NCI-H2081 treated with DMSO at 0.1 percent for 48 hours (cell line): ENCODE results near the gene CADM4.

Experiments
- DNase-seq: peaks from one replicate; lab custom pipeline; 2025; lab: John Stamatoyannopoulos, UW

Gene CADM4

DNA sequence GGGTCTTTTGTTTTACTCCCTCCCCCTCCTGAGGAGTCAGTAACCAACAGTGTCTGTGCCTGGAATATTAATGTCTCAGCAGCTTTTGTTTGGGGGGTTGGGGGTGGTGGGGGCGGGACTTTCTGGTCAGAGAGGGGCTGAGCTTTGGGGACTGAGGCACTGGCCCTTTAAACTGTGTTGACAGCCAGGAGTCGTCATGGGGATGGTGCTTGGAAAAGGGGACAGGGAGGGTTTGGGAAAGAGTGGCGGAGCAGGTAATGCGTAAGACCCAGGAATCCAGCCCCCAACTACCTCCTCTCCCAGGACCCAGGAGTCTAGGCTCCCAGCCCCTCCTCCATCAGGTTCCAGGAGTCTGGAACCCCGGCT, 5.2 kb downstream of the CADM4 start:
- no peak for DNase-seq

DNA sequence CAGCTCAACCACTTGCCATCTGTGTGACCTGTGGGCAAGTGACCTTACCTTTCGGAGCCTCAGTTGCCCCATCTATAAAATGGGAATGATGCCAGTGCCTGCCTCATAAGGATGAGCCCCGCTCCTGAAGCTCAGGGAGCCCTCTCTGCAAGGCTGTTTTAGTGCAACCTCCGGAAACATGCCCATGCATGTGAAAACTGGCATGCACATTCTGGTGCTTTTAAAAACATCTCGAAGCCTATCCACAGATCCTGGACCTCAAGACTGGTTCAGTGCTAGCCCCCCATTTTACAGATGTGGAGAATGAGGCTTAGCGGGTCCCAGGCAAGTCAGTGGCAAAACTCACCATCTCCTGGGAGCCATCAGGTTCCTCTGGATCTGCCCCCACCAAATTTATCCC, 5.6 kb downstream of the CADM4 start:
- DNase-seq = no peak

DNA sequence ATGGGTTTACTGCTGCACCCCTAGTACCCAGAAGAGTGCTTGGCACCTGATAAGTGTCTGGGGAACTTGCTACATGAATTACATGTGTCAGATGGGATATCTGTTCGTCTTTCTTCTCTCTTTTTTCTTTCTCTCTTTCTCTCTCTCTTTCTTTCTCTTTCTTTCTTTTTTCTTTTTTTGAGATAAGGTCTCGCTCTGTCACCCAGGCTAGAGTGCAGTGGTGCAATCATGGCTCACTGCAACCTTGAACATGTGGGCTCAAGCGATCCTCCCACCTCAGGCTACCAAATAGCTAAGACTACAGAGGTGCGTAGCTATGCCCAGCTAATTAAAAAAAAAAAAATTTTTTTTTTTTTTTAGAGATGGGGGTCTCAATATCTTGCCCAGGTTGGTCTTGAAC, 6.1 kb downstream of the CADM4 start:
- no peak for DNase-seq

DNA sequence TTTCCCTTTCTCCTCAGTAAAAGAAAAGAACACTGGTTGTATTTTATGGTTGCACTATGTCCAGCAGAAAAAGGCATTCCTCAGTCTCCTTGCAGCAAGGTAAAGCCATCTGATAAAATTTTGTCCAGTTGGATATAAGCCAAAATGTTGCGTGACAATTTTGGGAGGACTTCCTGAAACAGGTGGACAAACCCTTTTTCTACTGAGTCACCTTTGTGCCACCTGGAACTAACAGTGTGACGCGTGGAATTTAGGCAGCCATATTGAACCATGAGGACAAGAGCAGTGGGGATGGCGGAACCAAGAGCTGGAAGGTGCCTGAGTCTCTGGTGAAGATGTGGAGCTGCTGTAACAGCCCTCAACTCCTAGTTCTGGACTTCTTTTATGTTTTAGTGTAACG, 8.2 kb downstream of the CADM4 start:
- no peak for DNase-seq

DNA sequence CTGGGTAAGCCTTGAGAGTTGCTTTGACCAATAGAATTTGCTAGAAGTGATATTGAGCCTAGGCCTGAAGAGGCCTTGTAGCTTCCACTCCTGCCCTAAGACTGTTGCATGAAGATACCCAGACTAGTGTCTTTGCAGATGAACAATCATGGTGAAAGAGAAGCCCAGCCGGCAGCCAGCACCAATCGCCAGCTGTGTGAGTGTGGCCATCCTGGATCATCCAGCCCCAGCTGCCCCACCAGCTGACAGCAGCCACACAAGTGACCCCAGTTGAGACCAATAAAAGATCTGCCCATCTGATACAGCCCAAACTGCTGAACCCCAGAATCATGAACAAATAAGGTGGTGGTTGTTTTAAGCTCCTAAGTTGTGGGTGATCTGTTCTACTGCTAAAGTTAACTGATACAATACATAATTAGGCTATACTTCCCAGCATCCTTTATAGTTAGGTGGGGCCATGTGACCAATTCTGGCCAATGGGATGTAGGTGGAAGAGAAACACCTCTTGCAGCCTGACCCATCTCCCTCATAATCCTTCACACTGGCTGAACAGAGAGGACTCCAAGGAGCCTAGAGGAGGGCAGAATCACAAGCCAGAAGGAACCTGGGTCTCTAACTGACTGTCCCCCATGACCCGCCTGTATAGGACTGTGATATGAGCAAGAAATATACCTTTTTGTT, 10.9 kb downstream of the CADM4 start:
- no peak for DNase-seq

DNA sequence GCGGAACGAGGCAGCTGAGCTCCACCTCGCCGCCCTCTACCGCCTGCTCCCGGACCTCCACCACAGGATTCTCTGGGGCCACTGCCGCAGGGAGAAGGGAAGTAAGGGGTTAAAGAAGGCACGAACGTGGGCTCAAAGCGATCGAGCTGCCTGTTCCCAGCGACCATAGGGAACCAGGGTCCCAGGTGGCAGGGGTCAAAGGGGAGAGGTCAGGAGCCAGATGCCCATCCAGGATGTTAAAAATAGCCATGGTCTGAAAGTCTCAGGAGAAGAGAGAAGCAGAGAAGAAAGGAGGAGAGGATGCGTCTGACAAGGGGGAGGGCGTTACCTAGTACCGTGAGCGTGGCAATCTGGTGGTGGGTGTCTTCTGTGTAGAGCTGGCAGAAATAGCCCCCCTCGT, 12.8 kb downstream of the CADM4 start:
- no peak for DNase-seq

DNA sequence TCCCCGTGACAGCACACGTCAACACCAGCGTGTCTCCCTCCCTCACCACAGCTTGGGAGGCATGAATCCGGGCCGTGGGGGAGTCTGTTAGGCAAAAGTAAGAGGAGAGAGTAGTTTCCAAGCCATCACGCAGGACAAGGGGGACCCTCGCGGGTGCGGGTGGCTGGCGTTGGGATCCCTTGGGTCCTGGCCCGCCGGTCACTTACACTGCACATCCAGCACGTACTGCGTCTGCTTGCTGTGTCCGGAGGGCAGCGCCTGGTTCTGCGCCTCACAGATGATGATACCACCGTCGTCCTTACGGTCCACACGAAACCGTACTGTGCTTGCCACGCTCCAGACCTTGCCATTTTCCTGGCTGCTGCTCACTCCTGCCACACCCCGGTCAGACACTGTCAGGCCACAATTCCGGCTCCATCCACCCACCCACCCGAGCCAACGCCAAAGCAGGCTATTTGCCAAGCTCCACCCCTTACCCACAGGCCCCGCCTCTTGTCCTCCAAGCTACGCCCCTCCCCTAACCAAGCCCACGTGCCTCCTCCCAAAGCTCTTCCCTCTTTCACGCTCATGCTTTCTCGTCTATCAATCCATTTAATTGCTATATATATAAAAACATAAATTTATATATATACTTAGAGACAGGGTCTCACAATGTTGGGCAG, 13.6 kb downstream of the CADM4 start:
- no peak for DNase-seq

DNA sequence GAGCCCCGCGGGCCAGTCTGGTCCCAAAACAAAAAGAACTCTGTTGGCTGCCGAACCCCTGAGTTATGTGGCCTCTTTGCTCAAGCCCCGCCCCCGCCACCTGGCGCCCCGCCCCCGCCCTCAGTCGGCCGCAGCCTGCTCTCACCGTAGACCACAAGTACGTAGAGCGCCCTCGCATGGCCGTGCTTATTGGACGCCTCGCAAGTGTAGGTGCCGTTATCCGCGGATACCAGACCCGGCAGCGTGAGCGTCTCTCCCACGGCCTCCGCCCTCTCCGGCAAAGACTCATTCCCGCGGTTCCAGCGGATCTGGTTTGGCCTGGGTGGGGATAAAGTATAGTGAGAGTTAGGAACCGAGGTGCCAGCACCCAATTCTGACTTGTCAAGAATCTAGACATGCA, 14.7 kb downstream of the CADM4 start:
- no peak for DNase-seq

DNA sequence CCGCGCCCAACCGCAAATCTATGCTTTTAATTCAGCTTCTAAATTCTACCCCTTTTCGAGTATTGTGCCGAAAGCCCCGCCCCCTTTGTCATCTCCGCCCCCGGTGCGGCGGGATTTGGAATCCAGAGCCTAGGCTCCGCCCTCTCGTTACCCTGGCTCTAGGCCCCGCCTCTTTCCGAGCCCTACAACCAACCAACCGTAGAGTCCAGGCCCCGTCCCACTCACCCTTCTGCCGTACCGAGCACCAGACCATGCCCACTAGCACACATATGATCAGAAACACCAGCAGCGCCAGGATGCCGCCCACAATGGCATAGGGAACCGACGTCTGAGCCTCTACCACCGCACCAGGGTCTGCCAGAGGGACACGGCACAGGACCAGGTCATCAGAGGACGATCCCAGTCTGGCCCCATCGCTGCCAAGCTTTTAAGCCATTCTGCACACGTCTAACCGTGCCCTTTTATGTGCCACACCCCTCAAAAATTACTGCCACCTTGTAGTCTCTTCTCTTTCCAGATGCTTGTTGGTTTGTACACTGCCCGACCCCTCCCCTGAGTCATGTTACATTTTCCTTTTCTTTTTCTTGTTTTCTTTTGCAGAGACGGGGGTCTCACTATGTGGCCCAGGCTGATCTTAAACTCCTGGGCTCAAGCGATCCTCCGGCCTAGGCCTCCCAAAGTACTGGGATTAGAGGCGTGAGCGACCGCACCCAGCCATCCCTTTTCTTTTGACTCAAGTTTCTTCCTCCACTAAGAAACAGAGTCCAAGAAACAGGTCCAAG, 15.6 kb downstream of the CADM4 start:
- no peak for DNase-seq

DNA sequence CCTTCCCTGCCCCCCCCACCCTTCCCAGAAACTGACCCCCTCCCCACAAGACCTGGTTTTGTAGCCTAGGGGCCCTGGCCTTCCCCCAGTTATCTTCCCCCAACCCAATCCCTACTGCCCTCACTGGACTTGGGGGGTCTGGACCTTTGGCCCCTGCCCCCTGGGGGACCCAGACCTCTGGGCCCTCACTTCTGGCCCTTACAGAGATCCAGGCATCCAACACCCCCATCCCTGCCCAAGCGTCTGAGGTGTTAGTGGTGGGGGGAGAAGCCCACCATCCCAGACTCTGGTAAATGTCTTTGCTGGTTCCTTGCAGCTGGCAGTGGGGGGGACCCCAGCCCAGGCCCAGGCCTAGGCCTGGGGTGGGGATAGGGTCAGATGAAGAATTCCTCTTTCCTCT, 16.7 kb downstream of the CADM4 start:
- DNase-seq = no peak

DNA sequence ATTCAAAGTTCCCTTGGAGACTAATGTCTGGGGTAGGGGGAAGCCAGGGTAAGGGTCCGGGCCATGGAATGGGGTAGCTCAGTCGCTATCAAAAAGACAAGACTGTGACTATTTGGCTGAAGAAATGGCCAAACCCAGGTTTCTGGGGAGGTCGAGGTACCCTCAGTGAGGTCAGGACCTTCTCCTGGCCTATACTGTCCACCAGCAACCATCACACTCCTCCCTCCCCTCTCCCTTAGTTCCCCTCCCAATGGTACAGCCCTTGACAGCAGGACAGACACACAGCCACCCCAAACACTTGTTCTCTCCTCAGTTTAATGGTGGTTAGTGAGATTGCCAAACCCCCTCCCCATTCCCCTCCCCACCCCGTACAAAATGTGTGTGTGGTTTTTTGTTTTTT, 17.6 kb downstream of the CADM4 start:
- DNase-seq = no peak

DNA sequence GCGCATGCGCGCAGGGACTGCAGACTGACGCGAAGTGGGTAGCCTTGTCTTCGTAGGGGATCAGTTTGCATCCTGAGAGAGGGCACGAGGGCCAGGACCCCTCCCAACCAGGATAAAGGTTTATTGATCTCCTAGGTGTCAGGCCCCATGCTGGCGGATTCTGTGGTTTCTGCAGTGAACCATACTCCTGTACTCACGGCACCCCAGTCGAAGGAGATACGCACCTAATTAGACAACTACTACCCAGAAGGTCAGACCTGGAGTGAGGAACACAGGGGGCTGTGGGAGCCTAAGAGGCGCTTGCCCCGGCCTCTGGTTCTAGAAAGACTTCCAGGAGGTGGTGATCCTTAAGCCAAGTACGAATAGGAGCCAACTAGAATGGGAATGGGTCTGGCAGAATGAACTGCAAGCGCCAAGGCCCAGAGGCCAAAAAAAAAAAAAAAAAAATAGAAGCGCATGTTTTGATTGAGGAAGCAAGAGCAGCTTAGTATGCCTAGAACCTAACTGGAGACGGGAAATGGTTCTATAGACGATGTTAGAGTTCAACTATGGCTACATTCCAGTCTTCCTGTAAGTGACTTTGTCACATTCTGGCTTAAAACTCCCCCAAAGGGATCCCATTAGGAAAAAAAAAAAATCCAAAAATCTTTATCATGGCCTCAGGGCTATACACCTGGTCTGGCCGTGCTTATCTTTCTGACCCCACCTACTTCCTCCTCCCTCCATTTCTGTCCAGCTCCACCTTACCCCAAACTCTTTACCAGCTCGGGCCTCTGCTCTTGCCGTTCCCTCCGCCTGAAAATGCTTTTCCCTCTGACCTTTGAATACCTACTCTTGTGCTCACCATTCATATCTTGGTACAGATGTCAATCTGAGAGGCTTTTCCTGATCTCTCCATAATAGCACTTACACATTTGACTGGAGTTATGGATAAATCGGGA, 19.3 kb downstream of the CADM4 start:
- no peak for DNase-seq

DNA sequence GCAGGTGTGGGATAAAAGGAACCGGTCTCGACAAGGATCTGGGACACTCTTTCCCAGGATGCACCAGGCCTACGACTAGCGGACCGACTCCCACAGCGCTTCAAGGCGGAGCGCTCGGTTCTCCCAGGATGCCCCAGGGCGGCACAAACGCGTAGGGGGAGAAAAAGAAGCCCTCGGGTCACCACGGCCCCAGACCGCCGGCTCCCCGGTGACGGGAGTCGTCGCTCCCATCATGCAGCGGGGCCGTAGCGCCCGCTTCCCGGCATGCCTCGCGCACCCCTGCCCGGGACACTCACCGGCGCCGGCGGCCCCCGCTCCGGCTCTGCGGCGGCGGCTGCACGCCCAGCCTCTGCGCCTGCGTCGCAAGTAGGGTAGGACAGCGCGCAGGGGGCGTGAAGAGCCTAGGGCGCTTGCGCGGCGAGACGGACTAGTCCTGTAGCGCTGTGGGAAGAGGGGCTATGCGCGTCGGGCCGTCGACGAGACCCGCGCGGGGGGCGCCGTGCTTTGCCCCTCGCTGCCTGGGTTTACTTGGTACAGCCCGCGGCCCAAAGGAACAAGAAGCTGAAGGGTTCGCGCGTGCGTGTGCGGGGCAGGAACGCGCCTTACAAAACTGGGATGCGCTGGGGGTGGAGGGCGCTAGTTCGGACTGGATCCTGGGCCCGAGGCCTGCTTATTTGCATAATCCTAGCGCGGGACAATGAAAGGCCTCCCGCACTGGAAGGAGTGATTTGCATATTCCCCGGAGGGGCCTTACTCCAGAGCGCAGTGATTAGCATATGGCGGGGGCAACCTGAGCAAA, 20.2 kb downstream of the CADM4 start, which contains the start of gene ZNF428:
Gene ZNF428, minus strand, starts transcription at position 368 of the 799 bp plus-strand sequence. CDS start 5,325 bp downstream, outside the sequence.
- DNase-seq = peak; percentile 54

DNA sequence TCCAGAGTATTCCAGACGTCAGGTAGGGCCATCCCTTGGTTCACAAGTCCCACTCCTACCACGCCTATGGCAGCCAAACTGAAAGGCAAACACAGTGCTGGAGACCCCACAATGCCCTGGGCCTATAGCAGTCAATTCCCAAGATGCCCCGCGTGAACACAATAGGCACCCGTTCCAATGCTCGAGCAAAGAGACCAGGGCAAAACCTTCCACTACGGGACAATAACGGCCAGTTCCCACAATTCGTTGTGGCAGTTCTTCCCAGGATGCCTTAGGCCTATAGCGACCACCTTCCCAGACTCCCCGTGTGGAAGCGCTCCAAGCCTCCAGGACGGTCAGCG, 20.8 kb downstream of the CADM4 start:
- no peak for DNase-seq

DNA sequence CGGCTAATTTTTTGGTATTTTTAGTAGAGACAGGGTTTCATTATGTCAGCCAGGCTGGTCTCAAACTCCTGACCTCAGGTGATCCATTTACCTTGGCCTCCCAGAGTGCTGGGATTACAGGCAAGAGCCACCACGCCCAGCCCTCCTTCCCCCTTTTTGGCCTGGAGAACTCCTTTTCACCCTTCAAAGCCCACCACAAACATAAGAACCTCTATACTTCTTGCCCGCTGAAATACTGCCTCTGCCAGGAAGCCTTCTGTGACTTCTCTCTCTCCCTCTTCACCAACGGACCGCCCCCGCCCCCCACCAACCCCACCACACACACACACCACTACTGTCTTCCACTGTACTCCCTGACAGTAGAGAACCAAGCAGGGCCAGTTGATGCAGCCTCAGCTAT, 22.7 kb downstream of the CADM4 start:
- DNase-seq = no peak

DNA sequence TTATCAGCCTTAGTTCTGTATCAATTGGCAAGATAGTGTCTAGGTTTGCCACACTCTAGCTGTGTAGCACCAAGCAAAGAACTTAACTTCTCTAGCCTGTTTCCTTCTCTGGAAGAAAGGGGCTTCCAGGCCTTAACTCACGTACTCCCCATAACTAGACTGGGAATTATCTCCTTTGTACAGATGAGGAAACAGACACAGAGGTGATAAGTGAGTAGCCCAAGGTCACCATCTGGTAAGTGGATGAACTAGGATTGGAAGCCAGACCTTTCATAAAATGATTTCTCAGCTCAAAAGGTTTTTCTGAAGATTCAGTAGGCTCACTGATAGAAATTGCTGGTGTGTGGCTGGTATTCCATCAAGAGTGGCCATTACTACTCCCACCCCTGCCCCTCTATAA, 23.3 kb downstream of the CADM4 start:
- DNase-seq = no peak

DNA sequence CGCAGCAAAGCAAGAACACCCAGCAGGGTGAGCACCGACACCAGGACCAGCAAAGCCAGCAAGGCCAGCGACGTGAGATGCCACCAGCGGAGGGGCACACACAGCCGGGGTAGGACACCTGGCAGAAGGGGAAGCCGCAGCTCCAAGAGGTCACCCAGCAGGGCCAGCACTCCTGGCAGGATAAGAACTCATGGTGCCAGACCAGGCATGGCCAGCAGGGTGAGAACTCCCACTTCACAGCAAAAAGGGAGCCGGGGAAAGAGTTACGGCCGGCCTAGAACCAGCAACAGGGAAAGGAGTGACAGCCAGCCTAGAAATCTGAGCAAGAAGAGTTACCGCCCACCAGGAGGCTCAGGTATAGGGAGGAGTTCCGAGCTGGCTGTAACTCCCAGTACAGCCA, 27.3 kb downstream of the CADM4 start:
- DNase-seq = no peak

DNA sequence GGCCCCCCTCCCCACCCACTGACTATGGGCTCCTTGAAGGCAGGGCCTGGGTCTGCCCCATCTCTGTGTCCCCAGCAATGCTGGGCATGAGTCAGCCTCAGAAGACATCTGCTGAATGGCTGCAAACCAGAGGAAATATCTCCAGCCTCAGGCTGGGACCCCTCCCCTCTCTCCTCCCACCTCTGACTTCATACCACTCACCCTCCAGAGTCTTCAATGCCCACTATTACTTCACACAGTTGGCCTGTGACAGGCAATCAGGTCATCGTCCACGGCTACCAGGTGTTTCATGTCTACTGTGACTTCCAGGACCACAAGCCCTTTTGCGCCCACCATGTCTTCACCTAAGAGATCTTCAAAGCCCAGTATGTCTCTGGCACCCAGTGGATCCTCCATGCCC, 27.9 kb downstream of the CADM4 start, which contains the start of gene SRRM5:
Gene SRRM5, plus strand, starts transcription at position 301 of the 400 bp plus-strand sequence. Its CDS starts 34 bp downstream, at position 335.
- DNase-seq = no peak

DNA sequence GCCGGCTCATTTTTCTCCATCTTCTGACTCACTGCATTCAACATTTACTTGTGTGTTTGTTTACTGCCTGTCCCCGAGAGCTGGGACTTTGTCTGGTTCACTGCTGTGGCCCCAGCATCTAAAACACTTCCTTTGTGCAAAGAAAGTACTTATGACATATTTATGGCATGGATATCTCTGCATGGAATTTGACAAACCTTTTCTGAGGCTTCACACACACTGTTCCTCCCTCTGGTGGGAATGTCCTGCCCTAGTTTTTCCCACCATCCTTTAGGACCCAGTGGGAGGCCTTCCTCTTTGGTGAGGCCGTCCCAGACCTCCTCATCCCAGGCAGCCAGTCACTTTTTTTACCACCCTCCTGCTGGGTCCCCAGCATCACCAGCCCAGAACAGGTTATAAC, 29.2 kb downstream of the CADM4 start:
- DNase-seq = no peak

DNA sequence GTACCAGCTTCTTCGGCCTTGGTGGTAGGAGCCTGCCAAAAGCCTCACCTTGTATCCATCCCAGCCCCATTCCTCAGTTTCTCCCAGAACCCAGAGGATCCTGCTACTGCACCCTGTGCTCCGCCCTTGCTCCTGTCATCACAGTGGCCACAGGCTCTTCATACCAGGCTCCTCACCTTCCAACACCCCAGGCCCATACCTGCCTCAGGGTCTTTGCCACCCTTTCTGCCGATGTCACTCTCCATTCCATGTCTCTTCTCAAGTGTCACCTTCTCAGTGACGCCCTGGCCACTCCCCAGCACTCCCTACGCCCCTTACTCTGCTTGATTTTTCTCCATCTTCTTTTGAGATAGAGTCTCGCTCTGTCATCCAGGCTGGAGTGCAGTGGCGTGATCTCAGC, 29.8 kb downstream of the CADM4 start:
- no peak for DNase-seq
